Naive thymus-derived CD4-positive, alpha-beta T cell (primary cell): ENCODE measurements around the gene PRKCB. TPM values are rescaled to one million over a fixed set of nuclear protein-coding genes. Genes with fewer than 3 reads are reported as not detected.

Experiments
- ATAC-seq: fragments of 150-1000 bp; cut with Tn5 transposase; 2 replicates; pipeline ENCODE4 v1.10.0; 2021; ENCODE audit warnings: mild to moderate bottlenecking, moderate library complexity
- CTCF ChIA-PET: fragments of 350-600 bp; sonication (Branson Sonifier 250); formaldehyde crosslinking; loops from one replicate; lab custom pipeline; 2021; ENCODE audit warnings: antibody characterized with exemption; lab: Charles Lee
- POLR2A ChIA-PET: fragments of 350-600 bp; sonication (Branson Sonifier 250); formaldehyde crosslinking; loops from one replicate; lab custom pipeline; 2021; ENCODE audit warnings: antibody characterized with exemption, inconsistent platforms; lab: Charles Lee
- DNase-seq, 9 donors: peaks; one replicate each; pipeline versions ENCODE4 v3.0.0 to v3.0.0-alpha.2; 2020 to 2022; ENCODE audit warnings: mixed read lengths in 1 of 9
- H3K27ac ChIP-seq: one replicate; pipeline ENCODE4 v1.7.0; 2013; ENCODE audit warnings: mild to moderate bottlenecking, low read depth, low read length, moderate library complexity
- H3K27me3 ChIP-seq, 2 donors: one replicate each; pipeline ENCODE4 v1.7.0; 2013; ENCODE audit warnings: low read length in 2 of 2, mild to moderate bottlenecking in 2 of 2, moderate library complexity in 2 of 2; ENCODE audit not compliant: control insufficient read depth in 2 of 2, insufficient read depth in 2 of 2
- H3K36me3 ChIP-seq, 3 experiments: 1 replicate in 2 of 3; 2 replicates in 1 of 3; pipeline ENCODE4 v1.7.0; 2013; ENCODE audit warnings: low read length in 3 of 3, mild to moderate bottlenecking in 3 of 3, moderate library complexity in 1 of 3; ENCODE audit not compliant: insufficient read depth in 3 of 3, control insufficient read depth in 2 of 3
- H3K4me1 ChIP-seq, 2 donors: one replicate each; pipeline ENCODE4 v1.7.0; 2013; ENCODE audit warnings: low read length in 2 of 2, mild to moderate bottlenecking in 2 of 2, moderate library complexity in 1 of 2; ENCODE audit not compliant: control insufficient read depth in 2 of 2, insufficient read depth in 2 of 2
- H3K4me3 ChIP-seq: 2 replicates; pipeline ENCODE4 v1.7.0; 2013; ENCODE audit warnings: mild to moderate bottlenecking, low read length
- H3K9me3 ChIP-seq, 3 experiments: 1 replicate in 2 of 3; 2 replicates in 1 of 3; pipeline ENCODE4 v1.7.0; 2013; ENCODE audit warnings: low read length in 3 of 3; ENCODE audit not compliant: control insufficient read depth in 2 of 3
- H3K27ac Mint-ChIP-seq, 9 donors: one replicate each; pipeline ENCODE4 v1.8.0; 2020 to 2022; ENCODE audit warnings: mixed read lengths in 9 of 9, mild to moderate bottlenecking in 8 of 9, moderate library complexity in 5 of 9, inconsistent platforms in 2 of 9
- H3K27me3 Mint-ChIP-seq, 5 donors: one replicate each; pipeline ENCODE4 v1.8.0; 2021 to 2022; ENCODE audit warnings: mixed read lengths in 5 of 5, mild to moderate bottlenecking in 1 of 5
- H3K36me3 Mint-ChIP-seq, 5 donors: one replicate each; pipeline ENCODE4 v1.8.0; 2020 to 2022; ENCODE audit warnings: mixed read lengths in 5 of 5, mild to moderate bottlenecking in 3 of 5, inconsistent platforms in 1 of 5
- H3K4me1 Mint-ChIP-seq, 7 donors: one replicate each; pipeline ENCODE4 v1.8.0; 2020 to 2022; ENCODE audit warnings: mixed read lengths in 7 of 7, mild to moderate bottlenecking in 3 of 7, inconsistent platforms in 1 of 7
- H3K4me3 Mint-ChIP-seq, 10 donors: one replicate each; pipeline ENCODE4 v1.8.0; 2020 to 2022; ENCODE audit warnings: mild to moderate bottlenecking in 10 of 10, mixed read lengths in 10 of 10, moderate library complexity in 6 of 10, inconsistent platforms in 2 of 10
- H3K9me3 Mint-ChIP-seq, 11 donors: one replicate each; pipeline ENCODE4 v1.8.0; 2020 to 2022; ENCODE audit warnings: mixed read lengths in 11 of 11, mild to moderate bottlenecking in 4 of 11, inconsistent platforms in 1 of 11, moderate library complexity in 1 of 11
- intact Hi-C, 2 donors: fragments of 100-400 bp; cut with micrococcal nuclease; formaldehyde crosslinking; loops; one replicate each; pipeline ENCODE4 v1.15.1; 2023
- polyA plus RNA-seq, 2 donors: library from polyadenylated mRNA; unstranded; fragments of 300-500 nt; fragmentation: Illumina TruSeq; gene quantifications; one replicate each; pipeline ENCODE4 v1.2.3, GENCODE V29; 2021
- total RNA-seq, 6 experiments: library from RNA in 5 of 6; stranded (reverse) in 5 of 6; gene quantifications; 1 replicate in 5 of 6; 2 replicates in 1 of 6; pipeline ENCODE4 v1.2.3 and lab custom pipeline; 2021 to 2026

PRKCB gene
- total and polyA plus RNA-seq, 7 experiments from 2014 or later: 32.4 to 180 (median 72.9) TPM

DNA sequence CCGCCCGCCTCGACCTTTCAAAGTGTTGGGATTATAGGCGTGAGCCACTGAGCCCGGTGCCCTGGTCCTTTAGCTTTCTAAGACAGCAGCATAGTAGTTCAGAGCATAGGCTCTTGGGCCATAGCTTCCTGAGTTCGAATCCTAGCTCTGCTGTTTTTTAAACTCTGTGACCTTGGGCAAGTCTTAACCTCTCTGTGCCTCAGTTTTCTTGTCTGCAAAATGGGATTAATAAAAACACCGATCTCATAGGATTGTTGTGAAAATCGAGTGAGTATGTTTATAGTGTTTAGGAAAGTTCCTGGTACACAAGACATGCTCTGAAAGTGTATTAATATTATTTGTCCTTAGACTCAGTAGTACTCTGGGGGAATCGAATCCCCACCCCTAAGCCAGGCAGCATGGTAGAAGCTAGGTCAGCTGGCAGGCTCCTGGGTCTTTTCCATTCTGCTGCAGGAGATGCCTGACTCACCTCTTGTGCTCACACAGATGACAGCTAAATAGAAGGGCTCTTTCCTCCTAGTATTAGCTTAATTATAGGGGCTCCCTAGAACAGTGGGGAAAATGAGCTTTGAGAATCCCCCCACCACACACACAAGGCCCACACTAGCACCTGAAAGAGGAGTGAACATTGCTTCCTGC lies 44.1 kb downstream of the PRKCB start:
- Histone ChIP-seq H3K27ac (no peak overlapping the region), H3K4me1 (peaks cover 20 to 24% of the 10 kb centered on the region in 2 donors), H3K36me3 (no peaks in the 10 kb centered on the region), H3K27me3 (no peaks in the 10 kb centered on the region), H3K4me3 (no peak overlapping the region), H3K9me3 (no peaks in the 10 kb centered on the region)
- DNase-seq (no peak), ATAC-seq (no peak)
- Mint-ChIP-seq H3K27ac (peak overlapping the region in 8 of 9 donors; percentile 39 to 93 (median 66)), H3K4me3 (peak overlapping the region in 5 of 10 donors; percentile 1 to 50 (median 24)), H3K4me1 (peaks cover 58 to 86% (median 77%) of the 10 kb centered on the region in 7 donors), H3K9me3 (peaks cover 0 to 1% (median 0%) of the 10 kb centered on the region in 11 donors), H3K27me3 (no peaks in the 10 kb centered on the region), H3K36me3 (peaks cover 8 to 25% (median 13%) of the 10 kb centered on the region in 5 donors)
- intact Hi-C loops: loop anchor here (2.0 to 5.0 kb wide), 2 partner anchors 17 to 43 kb away; partner anchors contain the start of gene PRKCB (in 1 of the 2)
- POLR2A ChIA-PET: interaction anchor here (0.5 to 2.5 kb wide), 8 partner anchors 11 to 130 kb away, joined by 3 to 7 read pairs (median 4); no protein-coding TSS in a partner anchor
- CTCF ChIA-PET: interaction anchor here (0.7 to 10.5 kb wide), 6 partner anchors 39 to 157 kb away, joined by 3 to 224 read pairs (median 6); no protein-coding TSS in a partner anchor

DNA sequence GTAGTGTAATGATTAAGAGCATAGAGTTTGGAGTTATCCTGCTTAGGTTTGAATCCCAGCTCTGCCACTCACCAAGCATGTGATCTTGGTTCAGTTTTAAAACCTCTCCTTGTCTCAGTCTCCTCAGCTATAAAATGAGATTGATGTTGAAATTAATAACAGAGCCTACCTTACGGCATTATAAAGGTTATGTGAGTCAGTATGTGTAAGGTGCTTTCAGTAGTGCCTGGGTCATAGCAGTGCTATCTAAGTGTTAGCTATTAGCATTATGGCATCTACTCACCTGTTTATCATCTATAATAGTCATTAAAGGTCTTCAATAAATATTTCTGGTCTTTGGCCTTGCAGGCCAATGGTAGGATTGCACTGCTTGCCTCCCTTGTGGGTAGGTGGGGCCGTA lies 53.4 kb downstream of the PRKCB start:
- intact Hi-C loops: no loop called here
- peaks cover 10 to 72% (median 58%) of the 10 kb centered on the region in 7 donors for H3K4me1 Mint-ChIP-seq
- H3K4me3 Mint-ChIP-seq: no peak overlapping the region
- Histone ChIP-seq H3K27me3 (no peaks in the 10 kb centered on the region), H3K4me1 (no peaks in the 10 kb centered on the region), H3K9me3 (no peaks in the 10 kb centered on the region), H3K27ac (no peak overlapping the region), H3K4me3 (no peak overlapping the region), H3K36me3 (no peaks in the 10 kb centered on the region)
- ChIA-PET CTCF (interaction anchor here (2.0 kb wide), 1 partner anchor 121 kb away, joined by 8 read pairs; no protein-coding TSS in a partner anchor), POLR2A (interaction anchor here (1.1 to 1.7 kb wide), 2 partner anchors 12 to 14 kb away, joined by 3 to 7 read pairs; no protein-coding TSS in a partner anchor)
- H3K36me3 Mint-ChIP-seq: peaks cover 0 to 42% (median 38%) of the 10 kb centered on the region in 5 donors
- H3K27ac Mint-ChIP-seq: peak overlapping the region in 4 of 9 donors; percentile 13 to 44 (median 39)
- DNase-seq (no peak), ATAC-seq (no peak)
- H3K27me3 Mint-ChIP-seq: no peaks in the 10 kb centered on the region
- H3K9me3 Mint-ChIP-seq: no peaks in the 10 kb centered on the region

DNA sequence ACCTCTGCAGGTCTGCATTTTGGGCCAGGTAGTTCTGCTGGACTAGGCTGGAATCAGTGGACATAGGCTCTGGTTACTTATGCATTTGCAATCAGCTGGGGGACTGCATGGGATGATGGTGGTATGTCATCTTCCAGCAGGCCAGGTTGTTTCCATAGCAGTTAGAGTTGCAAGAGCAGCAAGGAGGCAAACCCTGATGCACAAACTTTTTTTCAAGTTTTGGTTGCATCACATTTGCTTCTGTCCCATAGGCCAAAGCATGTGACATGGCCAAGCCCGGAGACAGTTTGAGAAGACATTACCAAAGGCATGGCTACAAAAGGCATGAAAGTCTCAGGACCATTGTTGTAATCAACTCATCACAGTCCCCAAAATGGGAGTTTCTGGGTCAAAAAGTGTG lies 58.2 kb downstream of the PRKCB start:
- Histone ChIP-seq H3K27ac (no peak overlapping the region), H3K27me3 (no peaks in the 10 kb centered on the region), H3K36me3 (no peaks in the 10 kb centered on the region), H3K4me1 (peaks cover 10 to 14% of the 10 kb centered on the region in 2 donors), H3K4me3 (no peak overlapping the region), H3K9me3 (no peaks in the 10 kb centered on the region)
- intact Hi-C loops: no loop called here
- Mint-ChIP-seq H3K4me3 (no peak overlapping the region), H3K4me1 (peaks cover 13 to 83% (median 72%) of the 10 kb centered on the region in 7 donors), H3K9me3 (no peaks in the 10 kb centered on the region), H3K36me3 (peaks cover 0 to 39% (median 29%) of the 10 kb centered on the region in 5 donors), H3K27ac (peak overlapping the region in 5 of 9 donors; percentile 41 to 79 (median 62)), H3K27me3 (no peaks in the 10 kb centered on the region)
- DNase-seq (no peak), ATAC-seq (no peak)
- ChIA-PET CTCF (interaction anchor here (0.5 kb wide), 1 partner anchor 23 kb away, joined by 3 read pairs; no protein-coding TSS in a partner anchor), POLR2A (no interaction called here)

DNA sequence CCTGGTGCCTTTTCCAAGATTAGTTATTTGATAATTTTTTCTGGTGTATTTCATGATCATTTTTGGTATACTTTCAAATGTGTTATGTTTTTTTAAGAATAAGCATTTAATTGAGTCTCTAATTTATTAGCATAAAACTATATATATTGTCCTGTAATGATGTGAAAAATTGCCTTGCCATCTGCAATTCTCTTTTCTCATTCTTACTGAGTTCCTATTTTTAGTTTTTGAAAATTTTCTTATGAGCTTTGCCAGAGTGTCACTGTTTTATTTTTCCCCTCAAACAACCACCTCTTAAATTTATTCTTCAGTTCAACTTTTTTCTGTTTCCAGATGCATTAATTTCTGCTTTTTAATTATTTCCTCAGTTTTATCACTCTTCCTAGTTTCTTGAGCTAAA lies 59.3 kb downstream of the PRKCB start:
- H3K9me3 Mint-ChIP-seq: no peaks in the 10 kb centered on the region
- CTCF ChIA-PET: interaction anchor here (0.9 to 1.5 kb wide), 2 partner anchors 58 to 115 kb away, joined by 3 read pairs; no protein-coding TSS in a partner anchor

DNA sequence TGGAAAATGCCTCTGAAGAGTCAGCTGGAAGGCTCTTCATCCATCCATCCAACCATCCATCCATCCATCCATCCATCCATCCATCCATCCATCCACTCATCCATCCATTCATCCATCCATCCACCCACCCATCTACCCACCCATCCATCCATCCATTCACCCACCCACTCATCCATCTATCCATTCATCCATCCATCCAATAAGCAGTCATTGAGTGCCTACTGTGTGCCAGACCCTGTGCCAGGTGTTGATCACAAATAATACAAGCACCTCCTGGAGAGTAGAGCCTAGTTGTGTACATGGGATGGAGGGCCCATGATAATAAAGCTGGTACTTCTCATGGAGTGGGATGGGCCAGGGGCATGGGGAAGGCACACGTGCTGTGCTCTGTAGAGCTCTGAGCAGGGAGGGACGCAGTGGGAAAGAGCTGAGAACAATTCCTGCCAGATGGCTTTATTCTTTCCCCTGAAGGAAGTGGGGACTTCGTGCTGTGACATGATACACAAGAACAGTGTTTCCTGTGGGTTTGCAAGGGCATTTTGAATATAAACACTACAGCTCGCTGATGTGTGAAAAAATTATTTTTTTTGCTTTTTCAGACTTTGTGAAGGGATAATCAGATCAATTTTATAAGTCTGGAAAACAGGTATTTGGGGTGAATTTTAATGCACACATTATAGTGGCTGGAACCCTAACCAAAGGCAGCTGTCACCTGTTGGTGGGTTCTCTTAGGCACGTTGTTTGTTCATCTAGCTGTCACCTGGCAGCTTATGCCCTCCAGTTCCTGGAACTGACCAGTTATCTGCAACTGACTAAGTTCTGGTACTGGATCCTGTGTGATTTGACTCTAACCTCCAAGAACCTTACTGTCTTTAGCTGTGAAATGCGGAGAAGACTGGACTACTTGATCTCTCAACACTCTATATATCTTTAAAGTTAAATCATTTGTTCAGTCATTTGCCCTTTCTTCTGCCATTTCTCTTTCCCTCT lies 61.3 kb downstream of the PRKCB start:
- Mint-ChIP-seq H3K9me3 (no peaks in the 10 kb centered on the region), H3K4me3 (peak overlapping the region; percentile 45 to 82 (median 70)), H3K27me3 (no peaks in the 10 kb centered on the region), H3K36me3 (peaks cover 0 to 32% (median 22%) of the 10 kb centered on the region in 5 donors), H3K27ac (peak overlapping the region; percentile 30 to 86 (median 69)), H3K4me1 (peaks cover 27 to 85% (median 75%) of the 10 kb centered on the region in 7 donors)
- H3K36me3 ChIP-seq: no peaks in the 10 kb centered on the region
- peaks cover 17 to 23% of the 10 kb centered on the region in 2 donors for H3K4me1 ChIP-seq
- no peaks in the 10 kb centered on the region for H3K9me3 ChIP-seq
- POLR2A ChIA-PET: interaction anchor here (0.6 to 1.4 kb wide), 7 partner anchors 12 to 63 kb away, joined by 3 to 7 read pairs (median 3); no protein-coding TSS in a partner anchor
- DNase-seq (peak in 4 of 9 donors; percentile 24 to 37 (median 29)), ATAC-seq (peak; percentile 60)
- CTCF ChIA-PET: interaction anchor here (0.6 to 1.6 kb wide), 5 partner anchors 10 to 113 kb away, joined by 3 to 9 read pairs (median 3); no protein-coding TSS in a partner anchor
- intact Hi-C loops: loop anchor here in 1 of 2 donors (2.0 kb wide), 2 partner anchors 16 to 52 kb away; no protein-coding TSS in a partner anchor
- no peak overlapping the region for H3K4me3 ChIP-seq
- peak overlapping the region; percentile 15 for H3K27ac ChIP-seq
- H3K27me3 ChIP-seq: no peaks in the 10 kb centered on the region

More for the DNA sequence above, 59.3 kb downstream of the PRKCB start:
- Histone ChIP-seq H3K27ac (no peak overlapping the region), H3K4me1 (peaks cover 10 to 14% of the 10 kb centered on the region in 2 donors), H3K36me3 (no peaks in the 10 kb centered on the region), H3K4me3 (no peak overlapping the region), H3K9me3 (no peaks in the 10 kb centered on the region), H3K27me3 (no peaks in the 10 kb centered on the region)
- H3K27ac Mint-ChIP-seq: peak overlapping the region in 7 of 9 donors; percentile 3 to 86 (median 55)
- no peak for DNase-seq
- intact Hi-C loops: no loop called here
- peaks cover 0 to 37% (median 24%) of the 10 kb centered on the region in 5 donors for H3K36me3 Mint-ChIP-seq
- H3K27me3 Mint-ChIP-seq: no peaks in the 10 kb centered on the region
- no peak for ATAC-seq
- POLR2A ChIA-PET: no interaction called here
- no peak overlapping the region for H3K4me3 Mint-ChIP-seq
- H3K4me1 Mint-ChIP-seq: peaks cover 16 to 80% (median 66%) of the 10 kb centered on the region in 7 donors
